GM12801 (cell line): ENCODE data around the gene CPEB3.

Experiments
- CTCF ChIP-seq: IDR thresholded peaks from one replicate; pipeline ENCODE4 v1.5.1; 2011; ENCODE audit warnings: control low read depth; ENCODE audit not compliant: insufficient read length; ENCODE audit errors: extremely low read depth

The CPEB3 gene

GRCh38 chr10:92125144-92125543 lies 165.7 kb downstream of the CPEB3 start:
- TF ChIP-seq CTCF: no peak

DNA sequence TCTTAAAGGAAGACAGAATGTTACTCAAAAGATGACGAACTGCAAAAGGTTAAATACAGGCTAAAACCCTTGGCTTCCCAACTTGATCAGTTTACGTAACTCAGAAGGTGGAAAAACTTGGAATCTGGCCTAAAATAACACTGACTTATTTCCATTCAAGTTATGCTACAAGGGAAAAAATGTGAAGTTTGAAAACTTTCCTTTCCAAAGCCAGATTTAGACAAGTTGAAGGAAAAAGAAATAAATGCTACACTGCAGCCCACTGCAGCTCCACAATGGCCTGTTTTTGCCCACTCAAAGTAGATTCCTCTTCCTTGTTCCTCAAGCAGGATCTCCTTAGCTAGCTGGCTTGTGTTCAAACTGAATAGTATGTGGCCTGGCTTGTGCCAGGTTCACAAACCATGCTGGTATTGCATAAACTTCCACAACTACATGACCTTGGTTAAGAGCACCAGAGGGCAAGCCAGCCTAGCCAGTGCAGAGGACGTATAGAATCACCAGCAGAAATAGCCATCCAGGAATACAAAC lies 166.2 kb downstream of the CPEB3 start:
- no peak for TF ChIP-seq CTCF

DNA sequence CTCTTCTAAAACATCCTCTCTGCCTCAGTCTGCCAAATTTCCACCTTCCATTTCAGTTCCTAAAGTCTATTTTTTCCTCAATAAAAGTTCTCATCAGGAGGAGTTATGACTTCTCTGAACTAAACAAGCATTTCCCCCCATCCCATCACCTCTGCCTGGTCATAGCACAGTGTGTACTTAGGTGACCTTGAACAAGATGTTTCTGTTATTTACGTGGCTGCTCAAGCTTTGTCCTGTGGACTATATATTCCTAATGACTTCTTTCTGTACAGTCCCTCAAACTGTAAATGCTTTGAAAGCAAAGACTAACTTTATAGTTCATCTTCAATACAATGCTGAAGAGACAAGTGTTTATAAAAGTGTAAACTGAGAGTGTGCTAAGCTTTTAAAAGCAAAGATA lies 166.9 kb downstream of the CPEB3 start:
- TF ChIP-seq CTCF: no peak

DNA sequence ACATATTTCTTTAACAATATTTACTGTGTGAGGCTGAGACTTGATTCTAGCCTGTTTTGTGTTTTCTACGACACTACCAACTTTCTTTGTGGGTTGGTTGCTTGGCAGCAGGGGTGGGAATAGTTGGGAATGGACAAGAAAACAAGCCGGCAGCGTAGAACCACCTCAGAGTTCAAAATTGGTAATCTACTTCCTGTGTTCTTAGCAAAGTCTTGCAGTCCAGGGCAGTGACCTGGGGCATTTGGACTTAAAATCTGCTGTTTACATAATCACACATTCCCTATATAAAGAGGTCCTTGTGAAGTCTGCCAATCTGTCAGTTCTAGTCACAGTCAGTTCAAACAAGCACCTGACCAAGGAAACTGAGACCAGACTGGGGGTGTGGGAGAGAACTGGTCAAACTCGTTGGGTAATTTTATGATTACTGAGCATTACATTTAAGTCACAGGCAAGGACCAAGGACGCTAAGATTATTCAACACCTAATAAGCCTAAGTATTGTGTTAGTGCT lies 167.9 kb downstream of the CPEB3 start:
- TF ChIP-seq CTCF: no peak

GRCh38 chr10:92121686-92122492 lies 169.0 kb downstream of the CPEB3 start:
- no peak for TF ChIP-seq CTCF

- no peak for TF ChIP-seq CTCF
Measured at GRCh38 chr10:92119340-92119739, 171.5 kb downstream of the CPEB3 start.

- TF ChIP-seq CTCF: no peak
Measured at GRCh38 chr10:92113911-92114600, 176.8 kb downstream of the CPEB3 start.
